Sigmoid colon (tissue), 7 donors: ENCODE results near the gene SLC35B1. TPM values are rescaled to one million over a fixed set of nuclear protein-coding genes. Genes with fewer than 3 reads are reported as not detected.

Experiments
- DNase-seq: peaks from one replicate; pipeline ENCODE4 v3.0.0-alpha.2; 2019
- H3K27ac ChIP-seq, 4 donors: fragments of 200-600 bp; sonication (generic); one replicate each; pipeline ENCODE4 v1.5.1; 2016 to 2019; ENCODE audit warnings: mild to moderate bottlenecking in 1 of 4
- H3K27me3 ChIP-seq, 3 donors: fragments of 200-600 bp; sonication (generic); one replicate each; pipeline ENCODE4 v1.5.1; 2019; ENCODE audit warnings: mild to moderate bottlenecking in 1 of 3
- H3K36me3 ChIP-seq, 4 donors: fragments of 200-600 bp; sonication (generic); one replicate each; pipeline ENCODE4 v1.5.1; 2016 to 2019
- H3K4me1 ChIP-seq, 4 donors: fragments of 200-600 bp; sonication (generic); one replicate each; pipeline ENCODE4 v1.5.1; 2017 to 2019
- H3K4me3 ChIP-seq, 4 donors: fragments of 200-600 bp; sonication (generic); one replicate each; pipeline ENCODE4 v1.5.1; 2017 to 2019; ENCODE audit warnings: mild to moderate bottlenecking in 2 of 4, moderate library complexity in 1 of 4
- H3K9me3 ChIP-seq, 4 donors: fragments of 200-600 bp in 3 of 4; sonication (generic) in 3 of 4; one replicate each; pipeline versions ENCODE4 v1.5.1 to v1.6.1; 2013 to 2019
- CTCF ChIP-seq, 4 experiments: fragments of 450-650 bp in 3 of 4; fragments of 200-600 bp in 1 of 4; IDR thresholded peaks; one replicate each; pipeline ENCODE4 v1.5.1; 2016 to 2019; ENCODE audit warnings: antibody characterized with exemption in 4 of 4, mild to moderate bottlenecking in 3 of 4, moderate library complexity in 2 of 4
- EP300 ChIP-seq, 4 donors: sonication (generic); formaldehyde crosslinking; IDR thresholded peaks; one replicate each; pipeline ENCODE4 v1.6.1; 2017; ENCODE audit warnings: antibody characterized with exemption in 4 of 4
- POLR2A ChIP-seq, 2 donors: fragments of 450-650 bp; IDR thresholded peaks; one replicate each; pipeline ENCODE4 v1.6.1; 2016; ENCODE audit warnings: antibody characterized with exemption in 2 of 2, mild to moderate bottlenecking in 2 of 2, moderate library complexity in 2 of 2
- POLR2AphosphoS5 ChIP-seq, 4 donors: sonication (generic); formaldehyde crosslinking; IDR thresholded peaks; one replicate each; pipeline ENCODE4 v1.6.1; 2017; ENCODE audit warnings: antibody characterized with exemption in 4 of 4
- WGBS, 2 donors: extraction: QIAGEN DNeasy Blood & Tissue Kit; methylation state at CpG; one replicate each; pipeline ENCODE4 v1.1.7; 2013; 5-methylcytosine and 5-hydroxymethylcytosine counted together
- intact Hi-C: fragments of 100-400 bp; cut with DNase I; formaldehyde crosslinking; loops from one replicate; pipeline ENCODE4 v1.15.1; 2023
- polyA plus RNA-seq, 3 donors: library from polyadenylated mRNA; stranded (reverse); fragments of 200-250 nt; gene quantifications; one replicate each; pipeline ENCODE4 v1.2.3, GENCODE V29; 2013
- total RNA-seq, 4 donors: library from RNA; depleted of rRNA; stranded (reverse); fragments of >200 nt; gene quantifications; one replicate each; pipeline ENCODE4 v1.1.0, GENCODE V29; 2016
- donor health status: healthy with polysubstance abuse.
- donor health status: Bipolar disorder and iron deficiency.
- donor health status: healthy.

SLC35B1 gene
- total and polyA plus RNA-seq, 7 donors: 13.0 to 59.7 (median 24.0) TPM

GRCh38 chr17:49691086-49691676 lies 16.6 kb downstream of the SLC35B1 start:
- Histone ChIP-seq H3K9me3 (no peaks in the 10 kb centered on the region), H3K27ac (peak overlapping the region; percentile 91 to 97 (median 94)), H3K36me3 (no peaks in the 10 kb centered on the region), H3K27me3 (no peaks in the 10 kb centered on the region), H3K4me1 (peaks cover 0 to 63% (median 55%) of the 10 kb centered on the region in 4 donors), H3K4me3 (peak overlapping the region in 3 of 4 donors; percentile 0 to 22 (median 14))
- intact Hi-C loops: loop anchor here (2.0 to 10.0 kb wide), 4 partner anchors 44 to 276 kb away; partner anchors contain the start of genes NGFR and PHB1
- WGBS, 2 donors: 78 to 83% methylated on average over 9 of the region's 9 CpGs
- peak; percentile 93 for DNase-seq
- TF ChIP-seq POLR2AphosphoS5 (IDR thresholded peaks at IDR 0.05): peak; percentile 95 to 98 (median 97)
- no peak for TF ChIP-seq CTCF (IDR thresholded peaks at IDR 0.05)
- TF ChIP-seq EP300 (IDR thresholded peaks at IDR 0.05): peak; percentile 86 to 99 (median 96)
- peak; percentile 67 to 77 for TF ChIP-seq POLR2A (IDR thresholded peaks at IDR 0.05)

DNA sequence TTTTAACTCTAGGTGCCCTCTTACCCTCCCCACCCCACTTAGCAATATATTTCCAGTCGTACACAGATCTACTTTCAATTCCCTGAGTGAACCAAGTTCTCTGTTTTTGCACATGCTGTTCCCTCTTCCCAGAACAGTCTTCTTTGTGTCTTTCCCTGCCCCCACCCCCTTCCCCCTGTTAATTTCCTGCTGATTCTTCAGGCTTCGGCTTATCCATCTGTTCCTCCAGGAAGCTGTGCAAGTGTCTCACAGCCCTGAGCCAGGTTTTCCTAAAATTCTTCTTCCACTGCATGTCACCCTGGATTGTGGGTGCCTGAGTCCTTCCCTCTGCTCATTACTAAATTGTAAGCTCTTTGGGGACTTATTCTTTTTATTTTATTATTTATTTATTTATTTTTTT lies 17.5 kb downstream of the SLC35B1 start:
- Histone ChIP-seq H3K27me3 (no peaks in the 10 kb centered on the region), H3K4me1 (peaks cover 0 to 59% (median 51%) of the 10 kb centered on the region in 4 donors), H3K36me3 (no peaks in the 10 kb centered on the region), H3K27ac (peak overlapping the region; percentile 91 to 97 (median 94)), H3K9me3 (no peaks in the 10 kb centered on the region), H3K4me3 (no peak overlapping the region)
- no peak for DNase-seq
- TF ChIP-seq CTCF (IDR thresholded peaks at IDR 0.05): no peak
- no peak for TF ChIP-seq POLR2AphosphoS5 (IDR thresholded peaks at IDR 0.05)
- no peak for TF ChIP-seq POLR2A (IDR thresholded peaks at IDR 0.05)
- no peak for TF ChIP-seq EP300 (IDR thresholded peaks at IDR 0.05)
- intact Hi-C loops: loop anchor here (2.0 to 10.0 kb wide), 4 partner anchors 43 to 275 kb away; partner anchors contain the start of genes NGFR and PHB1
- 37 to 60% methylated on average over 2 of the region's 2 CpGs for WGBS, 2 donors

DNA sequence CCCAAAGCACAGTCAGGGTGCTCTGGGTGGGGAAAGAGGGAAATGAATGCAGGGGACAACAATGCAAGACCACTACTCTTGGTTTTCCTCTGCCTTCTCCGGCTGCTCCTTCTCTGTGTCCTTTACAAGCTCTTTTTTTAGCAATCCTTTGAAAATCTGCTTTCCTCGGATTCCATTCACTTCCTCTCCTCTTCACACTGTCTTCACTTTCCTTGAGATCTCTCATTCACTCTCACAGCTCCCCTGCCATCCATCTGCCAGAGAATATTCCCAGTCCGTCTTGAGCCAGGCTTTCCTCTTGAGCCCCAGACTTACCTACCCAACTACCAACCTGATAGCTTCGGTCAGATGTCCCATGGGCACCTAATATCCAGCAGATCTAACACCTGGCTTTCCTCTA lies 18.9 kb downstream of the SLC35B1 start:
- peaks cover 0 to 53% (median 45%) of the 10 kb centered on the region in 4 donors for H3K4me1 ChIP-seq
- WGBS, 2 donors: 82 to 89% methylated on average over 4 of the region's 4 CpGs
- H3K27me3 ChIP-seq: no peaks in the 10 kb centered on the region
- no peak overlapping the region for H3K4me3 ChIP-seq
- H3K36me3 ChIP-seq: no peaks in the 10 kb centered on the region
- intact Hi-C loops: no loop called here
- no peaks in the 10 kb centered on the region for H3K9me3 ChIP-seq
- DNase-seq: no peak
- H3K27ac ChIP-seq: peak overlapping the region; percentile 91 to 97 (median 94)
- TF ChIP-seq POLR2AphosphoS5 (IDR thresholded peaks at IDR 0.05) (no peak), EP300 (IDR thresholded peaks at IDR 0.05) (no peak), POLR2A (IDR thresholded peaks at IDR 0.05) (no peak), CTCF (IDR thresholded peaks at IDR 0.05) (no peak)

DNA sequence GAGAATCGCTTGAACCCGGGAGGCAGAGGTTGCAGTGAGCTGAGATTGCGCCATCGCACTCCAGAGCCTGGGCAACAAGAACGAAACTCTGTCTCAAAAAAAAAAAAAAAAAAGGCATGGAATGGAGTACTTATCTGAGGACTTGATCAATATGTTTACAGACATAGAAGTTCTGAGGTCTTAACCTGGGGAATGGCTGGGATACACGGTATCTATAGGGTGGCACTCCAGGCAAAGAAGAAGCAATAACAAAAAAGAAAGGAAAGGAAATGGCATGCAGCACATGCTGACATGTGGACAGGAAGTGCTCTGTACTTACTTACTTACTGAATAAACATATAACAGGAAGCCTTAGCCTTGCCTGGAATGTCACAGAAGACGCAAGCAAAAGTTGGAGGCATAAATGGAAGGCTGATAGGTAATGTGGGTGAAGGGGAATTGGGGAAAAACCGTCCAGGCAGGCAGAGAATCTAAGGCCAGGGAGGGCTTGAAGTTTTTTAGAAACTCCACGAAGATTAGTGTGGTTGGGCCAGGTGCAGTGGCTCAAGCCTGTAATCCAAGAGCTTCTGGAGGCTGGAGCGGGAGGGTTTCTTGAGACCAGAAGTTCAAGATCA lies 19.8 kb downstream of the SLC35B1 start:
- TF ChIP-seq POLR2A (IDR thresholded peaks at IDR 0.05) (no peak), POLR2AphosphoS5 (IDR thresholded peaks at IDR 0.05) (peak; percentile 34 to 75 (median 55)), EP300 (IDR thresholded peaks at IDR 0.05) (peak in 1 of 4 donors; percentile 48)
- no peak for DNase-seq
- Histone ChIP-seq H3K27ac (peak overlapping the region; percentile 91 to 97 (median 94)), H3K9me3 (no peaks in the 10 kb centered on the region), H3K36me3 (no peaks in the 10 kb centered on the region), H3K4me1 (peaks cover 0 to 46% (median 41%) of the 10 kb centered on the region in 4 donors), H3K27me3 (no peaks in the 10 kb centered on the region), H3K4me3 (no peak overlapping the region)
- intact Hi-C loops: no loop called here
- WGBS, 2 donors: 63 to 71% methylated on average over 10 of the region's 10 CpGs
